K562 (cell line): ENCODE data around the gene SMIM35. TPM values are rescaled to one million over a fixed set of nuclear protein-coding genes. Genes with fewer than 3 reads are reported as not detected.

Experiments
- ATAC-seq: fragments of 200-7000 bp; cut with Tn5 transposase; 3 replicates; pipeline ENCODE4 v1.9.1; 2020; ENCODE audit warnings: moderate library complexity
- BruUV-seq: library from RNA; stranded (reverse); fragments of 400-500 nt; replicated peaks from 2 replicates; lab custom pipeline; 2021; lab: Mats Ljungman, UMichigan
- CTCF ChIA-PET: fragments of 300-600 bp; formaldehyde crosslinking; extraction: SDS; loops from one replicate; lab custom pipeline; 2021; ENCODE audit warnings: low intra/inter-chr PET ratio; lab: Yijun Ruan, JAX
- POLR2A ChIA-PET: fragments of 300-600, 350-650 bp; sonication (Branson Sonifier 250); formaldehyde crosslinking; extraction: SDS; loops from one replicate; lab custom pipeline; 2021; ENCODE audit warnings: antibody characterized with exemption, inconsistent platforms; lab: Yijun Ruan, JAX
- DNase-seq, 4 experiments: peaks; one replicate each; pipeline versions ENCODE4 v3.0.0 to v3.0.0-alpha.2; 2011 to 2018; ENCODE audit warnings: low spot score in 3 of 4, mixed read lengths in 3 of 4; ENCODE audit errors: extremely low read depth in 1 of 4
- FAIRE-seq: peaks from 2 replicates; lab custom pipeline; 2011; peaks lifted over from hg19 to GRCh38; lab: Jason Lieb, UNC
- H2AFZ ChIP-seq: 2 replicates; pipeline ENCODE4 v1.6.0; 2011; ENCODE audit warnings: low read depth, low read length, control low read depth, inconsistent platforms
- H3K27ac ChIP-seq: fragments of 200-600 bp; 3 replicates; pipeline ENCODE4 v1.8.0; 2011; ENCODE audit warnings: low read depth, mild to moderate bottlenecking, control low read depth, inconsistent platforms, low read length, moderate library complexity, mixed read lengths; ENCODE audit errors: extremely low read depth
- H3K27me3 ChIP-seq, 2 experiments: fragments of 300-600 bp in 1 of 2; 2 replicates in 1 of 2; 3 replicates in 1 of 2; pipeline versions ENCODE4 v1.6.0 to v1.8.0; 2011; ENCODE audit warnings: inconsistent platforms in 2 of 2, low read length in 2 of 2, mild to moderate bottlenecking in 1 of 2, mixed read lengths in 1 of 2, moderate library complexity in 1 of 2; ENCODE audit not compliant: control insufficient read depth in 2 of 2, insufficient read depth in 2 of 2
- H3K36me3 ChIP-seq: fragments of 300-600 bp; 3 replicates; pipeline ENCODE4 v1.8.0; 2011; ENCODE audit warnings: mild to moderate bottlenecking, low read length, inconsistent platforms; ENCODE audit not compliant: control insufficient read depth, insufficient read depth
- H3K4me1 ChIP-seq, 2 experiments: fragments of 200-600 bp in 1 of 2; replicated peaks in 1 of 2; 2 replicates in 1 of 2; 3 replicates in 1 of 2; pipeline versions ENCODE4 v1.5.1 to v1.8.0; 2011; ENCODE audit warnings: inconsistent platforms in 2 of 2, low read length in 2 of 2, mild to moderate bottlenecking in 1 of 2, mixed read lengths in 1 of 2, moderate library complexity in 1 of 2; ENCODE audit not compliant: control insufficient read depth in 2 of 2, insufficient read depth in 2 of 2
- H3K4me2 ChIP-seq: 2 replicates; pipeline ENCODE4 v1.6.1; 2011; ENCODE audit warnings: low read length, control low read depth, inconsistent platforms, mixed read lengths; ENCODE audit not compliant: insufficient read depth
- H3K4me3 ChIP-seq: fragments of 200-600 bp; sonication (generic), shearing (Covaris generic); 2 replicates; pipeline ENCODE4 v1.5.1; 2016; ENCODE audit warnings: control low read depth, inconsistent platforms
- H3K79me2 ChIP-seq: fragments of 200-600 bp; 3 replicates; pipeline ENCODE4 v1.8.0; 2011; ENCODE audit warnings: low read length, inconsistent platforms; ENCODE audit not compliant: control insufficient read depth, insufficient read depth
- H3K9ac ChIP-seq, 2 experiments: 2 replicates each; pipeline versions ENCODE4 v1.6.0 to v1.6.1; 2011; ENCODE audit warnings: low read depth in 2 of 2, low read length in 2 of 2, control low read depth in 1 of 2, inconsistent platforms in 1 of 2, mild to moderate bottlenecking in 1 of 2, mixed read lengths in 1 of 2; ENCODE audit not compliant: insufficient read depth in 1 of 2
- H3K9me1 ChIP-seq: one replicate; pipeline ENCODE4 v1.6.0; 2011; ENCODE audit warnings: inconsistent platforms, mild to moderate bottlenecking, low read length, moderate library complexity; ENCODE audit not compliant: control insufficient read depth, insufficient read depth
- H3K9me3 ChIP-seq: replicated peaks from 2 replicates; pipeline ENCODE4 v1.5.1; 2011; ENCODE audit warnings: low read depth, low read length, inconsistent platforms; ENCODE audit not compliant: control insufficient read depth, insufficient read depth
- H4K20me1 ChIP-seq: replicated peaks from 2 replicates; pipeline ENCODE4 v1.6.1; 2011; ENCODE audit warnings: low read length, inconsistent platforms, mixed read lengths; ENCODE audit not compliant: control insufficient read depth, insufficient read depth
- CBX8 ChIP-seq: fragments of 200-600 bp; sonication (generic); IDR thresholded peaks from 2 replicates; pipeline ENCODE4 v1.6.1; 2012; ENCODE audit warnings: borderline replicate concordance, mixed run types, low read depth, mild to moderate bottlenecking, moderate library complexity, mixed read lengths, low read length, control low read depth, inconsistent platforms; ENCODE audit not compliant: poor library complexity, severe bottlenecking; ENCODE audit errors: extremely low read depth
- CREM ChIP-seq: IDR thresholded peaks from 2 replicates; pipeline ENCODE4 v1.6.1; 2014; ENCODE audit warnings: antibody characterized with exemption, low read depth
- DDX20 ChIP-seq: fragments of 450-650 bp; IDR thresholded peaks from 2 replicates; pipeline ENCODE4 v1.6.1; 2016; ENCODE audit warnings: missing genetic modification characterization, low read depth, mild to moderate bottlenecking, missing compliant biosample characterization, moderate library complexity
- FOXJ2 ChIP-seq: fragments of 200-800 bp; sonication (Bioruptor generic); IDR thresholded peaks from 2 replicates; pipeline ENCODE4 v1.6.1; 2016; ENCODE audit warnings: missing genetic modification characterization, missing compliant biosample characterization
- HDAC6 ChIP-seq: IDR thresholded peaks from 2 replicates; pipeline ENCODE4 v1.6.1; 2012; ENCODE audit warnings: low read depth, mild to moderate bottlenecking, control low read depth, inconsistent platforms, low read length, moderate library complexity
- HNRNPK ChIP-seq: fragments of 200-400 bp; formaldehyde crosslinking; IDR thresholded peaks from one replicate; pipeline ENCODE4 v1.6.1; 2018; ENCODE audit warnings: mild to moderate bottlenecking, low read depth, low read length; ENCODE audit not compliant: poor library complexity, severe bottlenecking
- SIN3B ChIP-seq: fragments of 450-650 bp; IDR thresholded peaks from 2 replicates; pipeline ENCODE4 v1.6.1; 2017; ENCODE audit warnings: low read depth, mild to moderate bottlenecking, moderate library complexity
- SIRT6 ChIP-seq: IDR thresholded peaks from one replicate; pipeline ENCODE4 v1.6.1; 2012; ENCODE audit warnings: low read depth, mild to moderate bottlenecking, control low read depth, inconsistent platforms, low read length, moderate library complexity
- ZNF551 ChIP-seq: fragments of 250-450 bp; sonication (Bioruptor Pico); IDR thresholded peaks from 2 replicates; pipeline ENCODE4 v1.5.0; 2021; ENCODE audit warnings: mild to moderate bottlenecking, moderate library complexity
- WGBS: fragments of 100-300 bp; shearing (Covaris generic); methylation state at CpG from one replicate; pipeline ENCODE4 v1.1.6; 2016; ENCODE audit warnings: low coverage, mixed read lengths; ENCODE audit not compliant: insufficient coverage; ENCODE audit errors: missing lambda C conversion rate; 5-methylcytosine and 5-hydroxymethylcytosine counted together
- in situ Hi-C: fragments of 300-500 bp; cut with MboI; formaldehyde crosslinking; loops from 4 replicates; pipeline ENCODE4 v1.15.0; 2018; ENCODE audit warnings: inconsistent platforms, mixed read lengths
- intact Hi-C: fragments of 100-400 bp; cut with micrococcal nuclease; formaldehyde crosslinking; loops from 2 replicates; pipeline ENCODE4 v1.14.2; 2022
- polyA plus RNA-seq, 8 experiments: library from polyadenylated mRNA; depleted of rRNA in 4 of 8; stranded (reverse) in 5 of 8; unstranded in 3 of 8; fragments of >200 nt; fragmentation: Nextera tagmentation in 2 of 8; fragmentation: Illumina TruSeq in 1 of 8; extraction: Ambion mirVana in 2 of 8; extraction: Trizol in 1 of 8; gene quantifications; 2 replicates each; pipeline versions ENCODE4 v1.2.1 to v1.2.3, GENCODE V29; 2011 to 2014; ENCODE audit warnings: inconsistent platforms in 1 of 8, missing spikeins in 1 of 8
- total RNA-seq, 7 experiments: library from RNA; depleted of rRNA in 6 of 7; stranded (reverse); fragments of >200 nt in 6 of 7; fragmentation: Illumina TruSeq in 2 of 7; extraction: Trizol in 2 of 7; gene quantifications; 2 replicates each; pipeline versions ENCODE4 v1.2.1 to v1.2.3, GENCODE V29; 2011 to 2021; ENCODE audit warnings: low replicate concordance in 1 of 7
- TF ChIP-seq, protein P1 (sequence below), 2 experiments: IDR thresholded peaks; 2 replicates each; pipeline ENCODE4 v1.6.1; 2011; ENCODE audit warnings: borderline replicate concordance in 1 of 2, control low read depth in 1 of 2, low read depth in 1 of 2, low read length in 1 of 2, mild to moderate bottlenecking in 1 of 2, mixed read lengths in 1 of 2, moderate library complexity in 1 of 2; ENCODE audit not compliant: insufficient read depth in 1 of 2, insufficient read length in 1 of 2, poor library complexity in 1 of 2, severe bottlenecking in 1 of 2; ENCODE audit errors: extremely low read depth in 1 of 2
- TF ChIP-seq, protein P2 (sequence below): fragments of 250-450 bp; sonication (Bioruptor Pico); IDR thresholded peaks from 2 replicates; pipeline ENCODE4 v1.4.0; 2020; ENCODE audit warnings: mild to moderate bottlenecking, moderate library complexity
- TF ChIP-seq, protein P3 (sequence below): fragments of 150-350 bp; IDR thresholded peaks from 2 replicates; pipeline ENCODE4 v1.6.1; 2014; ENCODE audit warnings: low read depth, mild to moderate bottlenecking, low read length, borderline replicate concordance
- TF ChIP-seq, protein P4 (sequence below): fragments of 250-450 bp; sonication (Bioruptor Pico); IDR thresholded peaks from 2 replicates; pipeline ENCODE4 v1.9.0; 2021; ENCODE audit warnings: mild to moderate bottlenecking

Gene SMIM35
- total and polyA plus RNA-seq, 9 of the 15 experiments (the other 6 are each of a cell fraction or from before 2014, with no cell fraction given) = 0.03 TPM; not detected in 7

DNA sequence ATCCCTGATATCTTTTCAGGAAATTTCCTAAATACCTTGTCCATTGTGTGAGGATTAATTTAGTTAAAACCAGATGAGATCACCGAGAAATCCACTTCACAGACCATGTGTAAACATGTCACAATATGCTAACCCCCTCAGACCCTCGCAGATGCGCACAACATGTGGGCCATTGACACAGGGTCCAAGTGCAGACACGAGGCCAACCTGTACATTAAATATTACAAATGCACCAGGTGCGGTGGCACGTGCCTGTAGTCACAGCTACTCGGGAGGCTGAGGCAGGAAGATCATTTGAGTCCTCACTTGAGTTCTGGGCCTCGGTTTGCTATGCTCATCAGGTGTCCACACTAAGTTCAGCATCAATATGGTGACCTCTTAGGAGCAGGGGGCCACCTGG, 19.8 kb downstream of the SMIM35 start:
- CTCF ChIA-PET = no interaction called here
- Histone ChIP-seq H3K4me3 (no peak overlapping the region), H3K27me3 (peaks cover 6 to 16% of the 10 kb centered on the region in 2 experiments; a peak in 4 of 5 replicates), H3K9me3 (no peaks in the 10 kb centered on the region), H3K9me1 (peaks cover 4% of the 10 kb centered on the region), H3K4me2 (no peak overlapping the region), H2AFZ (no peak overlapping the region), H4K20me1 (peaks cover 3% of the 10 kb centered on the region; the same call in 1 of the 2 replicates), H3K4me1 (peaks cover 4 to 5% of the 10 kb centered on the region in 2 experiments; a peak in 3 of 5 replicates), H3K9ac (no peak overlapping the region), H3K36me3 (no peaks in the 10 kb centered on the region), H3K79me2 (no peaks in the 10 kb centered on the region), H3K27ac (no peak overlapping the region)
- intact Hi-C loops (loop anchor here (5.0 kb wide), 1 partner anchor 60 kb away; no protein-coding TSS in a partner anchor), in situ Hi-C loops (no loop called here)
- BruUV-seq = no TSS peak
- WGBS = 10% methylated on average over 8 of the region's 8 CpGs
- POLR2A ChIA-PET = no interaction called here
- no peak for FAIRE-seq
- no peak for DNase-seq
- no peak for ATAC-seq
- TF ChIP-seq SIRT6 (no peak), CREM (no peak), HDAC6 (no peak), DDX20 (no peak), FOXJ2 (tag) (no peak), CBX8 (no peak), SIN3B (no peak), HNRNPK (no peak), ZNF551 (CRISPR knock-in tag) (no peak)
- TF ChIP-seq, protein P1, sequence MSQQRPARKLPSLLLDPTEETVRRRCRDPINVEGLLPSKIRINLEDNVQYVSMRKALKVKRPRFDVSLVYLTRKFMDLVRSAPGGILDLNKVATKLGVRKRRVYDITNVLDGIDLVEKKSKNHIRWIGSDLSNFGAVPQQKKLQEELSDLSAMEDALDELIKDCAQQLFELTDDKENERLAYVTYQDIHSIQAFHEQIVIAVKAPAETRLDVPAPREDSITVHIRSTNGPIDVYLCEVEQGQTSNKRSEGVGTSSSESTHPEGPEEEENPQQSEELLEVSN (IDR thresholded peaks at IDR 0.05; ENCODE audit: borderline replicate concordance in 1 of 2, extremely low read depth in 1 of 2, insufficient read depth in 1 of 2, insufficient read length in 1 of 2, low read depth in 1 of 2, low read length in 1 of 2, poor library complexity in 1 of 2, severe bottlenecking in 1 of 2) = no peak
- TF ChIP-seq, protein P2, sequence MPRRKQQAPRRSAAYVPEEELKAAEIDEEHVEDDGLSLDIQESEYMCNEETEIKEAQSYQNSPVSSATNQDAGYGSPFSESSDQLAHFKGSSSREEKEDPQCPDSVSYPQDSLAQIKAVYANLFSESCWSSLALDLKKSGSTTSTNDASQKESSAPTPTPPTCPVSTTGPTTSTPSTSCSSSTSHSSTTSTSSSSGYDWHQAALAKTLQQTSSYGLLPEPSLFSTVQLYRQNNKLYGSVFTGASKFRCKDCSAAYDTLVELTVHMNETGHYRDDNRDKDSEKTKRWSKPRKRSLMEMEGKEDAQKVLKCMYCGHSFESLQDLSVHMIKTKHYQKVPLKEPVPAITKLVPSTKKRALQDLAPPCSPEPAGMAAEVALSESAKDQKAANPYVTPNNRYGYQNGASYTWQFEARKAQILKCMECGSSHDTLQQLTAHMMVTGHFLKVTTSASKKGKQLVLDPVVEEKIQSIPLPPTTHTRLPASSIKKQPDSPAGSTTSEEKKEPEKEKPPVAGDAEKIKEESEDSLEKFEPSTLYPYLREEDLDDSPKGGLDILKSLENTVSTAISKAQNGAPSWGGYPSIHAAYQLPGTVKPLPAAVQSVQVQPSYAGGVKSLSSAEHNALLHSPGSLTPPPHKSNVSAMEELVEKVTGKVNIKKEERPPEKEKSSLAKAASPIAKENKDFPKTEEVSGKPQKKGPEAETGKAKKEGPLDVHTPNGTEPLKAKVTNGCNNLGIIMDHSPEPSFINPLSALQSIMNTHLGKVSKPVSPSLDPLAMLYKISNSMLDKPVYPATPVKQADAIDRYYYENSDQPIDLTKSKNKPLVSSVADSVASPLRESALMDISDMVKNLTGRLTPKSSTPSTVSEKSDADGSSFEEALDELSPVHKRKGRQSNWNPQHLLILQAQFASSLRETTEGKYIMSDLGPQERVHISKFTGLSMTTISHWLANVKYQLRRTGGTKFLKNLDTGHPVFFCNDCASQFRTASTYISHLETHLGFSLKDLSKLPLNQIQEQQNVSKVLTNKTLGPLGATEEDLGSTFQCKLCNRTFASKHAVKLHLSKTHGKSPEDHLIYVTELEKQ = no peak
- TF ChIP-seq, protein P3, sequence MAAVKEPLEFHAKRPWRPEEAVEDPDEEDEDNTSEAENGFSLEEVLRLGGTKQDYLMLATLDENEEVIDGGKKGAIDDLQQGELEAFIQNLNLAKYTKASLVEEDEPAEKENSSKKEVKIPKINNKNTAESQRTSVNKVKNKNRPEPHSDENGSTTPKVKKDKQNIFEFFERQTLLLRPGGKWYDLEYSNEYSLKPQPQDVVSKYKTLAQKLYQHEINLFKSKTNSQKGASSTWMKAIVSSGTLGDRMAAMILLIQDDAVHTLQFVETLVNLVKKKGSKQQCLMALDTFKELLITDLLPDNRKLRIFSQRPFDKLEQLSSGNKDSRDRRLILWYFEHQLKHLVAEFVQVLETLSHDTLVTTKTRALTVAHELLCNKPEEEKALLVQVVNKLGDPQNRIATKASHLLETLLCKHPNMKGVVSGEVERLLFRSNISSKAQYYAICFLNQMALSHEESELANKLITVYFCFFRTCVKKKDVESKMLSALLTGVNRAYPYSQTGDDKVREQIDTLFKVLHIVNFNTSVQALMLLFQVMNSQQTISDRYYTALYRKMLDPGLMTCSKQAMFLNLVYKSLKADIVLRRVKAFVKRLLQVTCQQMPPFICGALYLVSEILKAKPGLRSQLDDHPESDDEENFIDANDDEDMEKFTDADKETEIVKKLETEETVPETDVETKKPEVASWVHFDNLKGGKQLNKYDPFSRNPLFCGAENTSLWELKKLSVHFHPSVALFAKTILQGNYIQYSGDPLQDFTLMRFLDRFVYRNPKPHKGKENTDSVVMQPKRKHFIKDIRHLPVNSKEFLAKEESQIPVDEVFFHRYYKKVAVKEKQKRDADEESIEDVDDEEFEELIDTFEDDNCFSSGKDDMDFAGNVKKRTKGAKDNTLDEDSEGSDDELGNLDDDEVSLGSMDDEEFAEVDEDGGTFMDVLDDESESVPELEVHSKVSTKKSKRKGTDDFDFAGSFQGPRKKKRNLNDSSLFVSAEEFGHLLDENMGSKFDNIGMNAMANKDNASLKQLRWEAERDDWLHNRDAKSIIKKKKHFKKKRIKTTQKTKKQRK = no peak
- TF ChIP-seq, protein P4, sequence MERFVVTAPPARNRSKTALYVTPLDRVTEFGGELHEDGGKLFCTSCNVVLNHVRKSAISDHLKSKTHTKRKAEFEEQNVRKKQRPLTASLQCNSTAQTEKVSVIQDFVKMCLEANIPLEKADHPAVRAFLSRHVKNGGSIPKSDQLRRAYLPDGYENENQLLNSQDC (CRISPR knock-in tag) = no peak
